Measurements from ENCODE around the gene MALL.
"Not testable (repeated sequence)": the region's sequence is repeated elsewhere in the genome, so short reads cannot be mapped to it uniquely, and the experiment has no call there.

- not testable (repeated sequence) for TF ChIP-seq SP1 (IDR thresholded peaks at IDR 0.05); TARDBP (IDR thresholded peaks at IDR 0.05); FOXM1 (IDR thresholded peaks at IDR 0.05; ENCODE audit: borderline replicate concordance)
Measured at GRCh38 chr2:110058034-110058433, 57.6 kb downstream of the MALL start.
